COR-L47 (cell line): ENCODE measurements around the gene C18orf54.
A peak's percentile ranks its signal among the peaks of the same experiment; 100 is the strongest.
"Not testable (repeated sequence)": the region's sequence is repeated elsewhere in the genome, so short reads cannot be mapped to it uniquely, and the experiment has no call there.

Experiments
- DNase-seq: peaks from one replicate; lab custom pipeline; 2025; lab: John Stamatoyannopoulos, UW

The C18orf54 gene

DNA sequence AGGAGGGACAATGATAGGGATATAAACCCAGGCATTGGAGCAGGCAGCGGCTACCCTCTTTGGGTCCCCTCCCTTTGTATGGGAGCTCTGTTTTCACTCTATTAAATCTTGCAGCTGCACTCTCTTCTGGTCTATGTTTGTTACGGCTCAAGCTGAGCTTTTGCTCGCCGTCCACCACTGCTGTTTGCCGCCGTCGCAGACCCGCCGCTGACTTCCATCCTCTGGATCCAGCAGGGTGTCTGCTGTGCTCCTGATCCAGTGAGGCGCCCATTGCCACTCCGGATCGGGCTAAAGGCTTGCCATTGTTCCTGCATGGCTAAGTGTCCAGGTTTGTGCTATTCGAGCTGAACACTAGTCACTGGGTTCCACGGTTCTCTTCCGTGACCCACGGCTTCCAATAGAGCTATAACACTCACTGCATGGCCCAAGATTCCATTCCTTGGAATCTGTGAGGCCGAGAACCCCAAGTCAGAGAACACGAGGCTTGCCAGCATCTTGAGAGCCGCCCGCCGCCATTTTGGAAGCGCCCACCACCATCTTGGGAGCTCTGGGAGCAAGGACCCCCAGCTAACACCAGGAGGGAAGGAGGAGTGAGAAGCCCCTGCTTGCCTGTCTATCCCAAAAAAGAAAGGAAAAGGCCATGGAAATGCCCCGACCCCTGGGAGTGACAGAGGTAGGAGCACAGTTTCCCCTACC lies 29.2 kb downstream of the C18orf54 start:
- not testable (repeated sequence) for DNase-seq

DNA sequence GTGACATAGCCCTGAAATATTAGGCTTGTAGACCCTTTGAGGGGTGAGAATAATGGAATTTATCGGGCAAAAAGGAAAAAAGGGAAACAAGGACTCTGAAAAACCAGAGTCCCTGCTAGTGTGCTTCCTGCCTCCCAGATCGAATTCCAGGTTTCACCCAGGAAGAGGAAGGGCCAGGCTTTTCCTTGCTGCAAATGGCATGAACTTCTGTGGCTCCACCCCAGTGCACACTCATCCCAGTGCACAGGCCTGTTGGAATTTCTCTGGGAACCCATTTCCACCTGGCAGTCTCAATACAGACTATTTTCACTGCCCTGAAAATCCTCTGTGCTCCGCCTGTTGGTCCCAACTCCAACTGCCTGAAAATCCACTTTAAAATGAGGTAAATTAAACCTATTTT lies 29.9 kb downstream of the C18orf54 start:
- no peak for DNase-seq

DNA sequence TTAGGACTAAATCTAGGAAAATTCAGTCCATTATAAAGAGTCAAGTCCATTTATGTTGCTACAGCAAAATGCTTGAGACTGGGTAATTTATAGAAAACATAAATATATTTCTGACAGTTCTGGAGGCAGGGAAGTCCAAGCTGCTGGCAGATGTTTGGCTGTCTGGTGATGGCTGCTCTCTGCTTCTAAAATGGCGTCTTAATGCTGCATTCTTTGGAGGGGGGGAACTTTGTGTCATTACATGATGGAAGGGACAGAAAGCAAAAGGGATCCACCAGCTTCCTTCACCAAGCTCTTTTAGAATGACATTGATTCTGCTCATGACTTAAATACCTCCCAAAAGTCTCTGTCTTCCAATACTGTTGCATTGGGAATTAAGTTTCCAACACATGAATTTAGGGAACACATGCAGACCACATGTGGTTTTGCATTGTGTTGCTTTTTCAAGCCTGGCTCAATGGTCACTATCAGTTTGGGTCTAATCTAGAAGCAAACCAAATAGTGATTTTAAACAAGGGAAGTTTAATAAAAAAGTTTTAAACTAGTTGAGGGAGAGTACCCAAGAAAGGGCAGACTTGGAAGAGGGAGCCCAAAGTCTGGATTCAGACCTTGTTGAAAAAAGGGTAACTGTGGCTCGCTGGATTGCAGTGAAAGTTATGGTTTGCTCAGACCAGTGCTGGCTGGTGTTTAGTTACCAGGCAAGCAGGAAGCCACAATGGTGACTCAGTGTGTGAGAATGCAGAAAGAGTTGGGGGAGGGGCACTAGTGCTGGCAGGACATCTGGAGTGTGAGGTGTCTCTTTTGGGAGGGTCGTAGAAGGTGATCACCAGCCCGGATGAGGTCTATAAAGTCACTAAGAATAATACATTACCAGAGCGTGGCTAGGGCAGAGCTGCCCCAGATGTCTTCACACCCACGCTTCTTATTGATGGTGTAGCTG lies 30.8 kb downstream of the C18orf54 start:
- no peak for DNase-seq

DNA sequence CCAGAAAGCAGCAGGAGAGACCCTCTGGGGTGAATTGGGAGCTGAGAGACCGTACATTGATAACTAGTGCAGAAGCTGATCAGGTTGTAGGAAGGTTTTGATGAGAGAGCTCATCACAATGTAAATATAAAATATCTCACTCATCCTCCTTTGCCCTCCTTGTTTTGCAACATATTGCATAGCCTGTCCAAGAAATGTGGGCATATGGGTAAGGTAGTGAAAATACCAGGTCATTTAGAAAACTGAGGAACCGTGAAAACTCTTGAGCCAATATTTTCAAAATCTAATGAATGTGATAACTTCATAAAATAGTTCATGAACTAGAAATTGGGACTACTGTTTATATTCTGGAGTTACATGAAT lies 31.4 kb downstream of the C18orf54 start:
- DNase-seq, result no peak

DNA sequence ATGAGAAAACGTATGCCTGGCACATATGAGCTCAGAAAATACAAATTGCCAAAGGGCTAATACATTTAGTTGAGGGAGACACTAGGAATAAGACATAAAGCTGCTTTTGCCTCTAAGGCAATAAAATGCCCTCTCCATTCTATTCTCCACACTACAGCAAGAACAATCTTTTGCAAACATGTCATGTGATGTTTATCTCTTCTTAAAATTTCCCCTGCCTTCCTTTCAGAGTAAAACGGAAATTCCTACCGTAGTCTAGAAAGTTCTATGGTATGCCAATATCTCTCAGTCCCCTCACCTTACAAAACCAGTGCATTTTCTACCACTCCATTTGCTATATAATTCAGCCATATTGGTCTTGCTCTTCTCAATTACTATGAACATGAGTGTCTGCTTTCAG lies 33.1 kb downstream of the C18orf54 start:
- no peak for DNase-seq

DNA sequence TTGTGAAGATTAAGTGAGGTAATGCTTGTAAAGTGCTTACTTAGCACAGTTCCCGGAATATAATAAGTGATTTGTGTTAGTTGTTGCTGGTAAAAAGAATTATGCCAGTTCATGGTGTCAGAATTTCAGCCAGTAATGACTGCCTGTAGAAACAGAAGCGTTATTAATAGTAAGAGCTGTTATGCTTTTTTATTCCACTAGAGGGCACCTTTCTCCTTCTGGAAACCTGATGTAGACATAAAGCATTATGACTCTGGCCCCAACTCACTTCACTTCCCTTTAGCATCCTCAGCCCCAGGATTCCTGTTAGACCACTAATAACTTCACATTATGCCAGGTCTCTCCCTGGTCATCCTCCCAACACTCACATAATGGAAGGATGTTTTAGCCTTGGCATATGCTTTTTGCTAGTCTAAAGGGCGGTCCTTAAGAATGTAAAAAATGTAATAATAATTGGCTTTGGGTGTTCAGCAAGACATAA lies 34.9 kb downstream of the C18orf54 start:
- DNase-seq, result peak; percentile 75

DNA sequence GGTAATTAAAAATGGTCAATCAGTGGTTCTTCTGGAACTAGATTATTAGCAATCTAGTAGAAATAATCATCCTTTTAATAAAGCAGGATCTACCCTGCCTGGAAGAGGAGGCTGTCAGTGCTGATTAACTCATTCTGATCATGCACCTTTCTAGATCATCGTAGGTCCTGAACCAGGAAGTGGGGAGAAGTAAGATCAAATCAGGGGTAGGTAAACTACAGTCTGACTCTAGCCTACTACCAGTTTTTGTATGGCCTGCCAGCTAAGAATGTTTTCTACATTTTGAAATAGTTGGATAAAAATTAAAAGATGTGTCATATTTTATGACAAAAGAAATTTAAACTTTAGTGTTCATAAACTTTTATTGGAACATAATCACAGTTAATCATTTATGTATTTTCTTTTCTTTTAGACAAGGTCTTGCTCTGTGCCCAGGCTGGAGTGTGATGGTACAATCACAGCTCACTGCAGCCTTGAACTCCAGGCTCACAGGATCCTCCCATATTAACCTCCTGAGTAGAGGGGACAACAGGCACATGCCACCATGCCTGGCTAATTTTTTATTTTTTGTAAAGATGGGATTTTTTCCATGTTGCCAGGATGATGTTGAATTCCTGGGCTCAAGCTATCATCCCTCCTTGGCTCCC lies 36.1 kb downstream of the C18orf54 start:
- DNase-seq, result no peak

DNA sequence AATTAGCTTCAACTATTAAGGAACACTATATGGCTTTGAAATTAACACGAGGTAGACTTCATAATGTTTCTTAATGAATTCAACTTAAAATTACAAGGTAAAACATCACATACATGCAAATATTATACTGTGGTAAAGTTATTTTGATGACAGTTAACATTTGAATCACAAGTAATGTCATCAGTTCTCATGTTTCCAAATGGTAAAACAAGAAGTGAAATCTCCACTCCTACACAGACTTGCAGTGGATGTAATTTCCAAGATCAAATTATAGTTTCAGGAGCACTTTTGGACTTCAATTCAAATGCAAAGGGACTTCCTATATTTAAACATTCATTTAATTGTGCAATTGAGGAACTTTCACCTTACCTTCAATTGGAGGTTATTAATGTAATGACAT lies 39.1 kb downstream of the C18orf54 start:
- no peak for DNase-seq

DNA sequence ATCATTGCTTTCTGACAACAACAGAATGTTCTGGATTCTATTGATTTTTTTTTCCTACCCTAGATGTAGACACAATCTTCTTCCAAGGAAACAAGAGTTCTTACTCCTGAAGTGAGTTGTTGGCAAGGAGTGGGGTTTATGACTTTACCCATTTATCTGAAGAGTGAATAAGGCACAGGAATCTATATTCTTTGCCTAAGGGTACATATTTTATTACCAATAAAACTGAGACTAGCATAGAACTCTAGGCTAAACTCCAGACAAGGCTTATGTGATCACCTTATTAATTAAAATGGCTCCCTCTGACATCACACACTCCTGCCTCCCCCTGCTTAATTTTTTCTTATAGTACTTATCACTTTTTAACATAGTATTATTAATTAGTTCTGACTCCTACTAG lies 47.6 kb downstream of the C18orf54 start:
- DNase-seq, result no peak

DNA sequence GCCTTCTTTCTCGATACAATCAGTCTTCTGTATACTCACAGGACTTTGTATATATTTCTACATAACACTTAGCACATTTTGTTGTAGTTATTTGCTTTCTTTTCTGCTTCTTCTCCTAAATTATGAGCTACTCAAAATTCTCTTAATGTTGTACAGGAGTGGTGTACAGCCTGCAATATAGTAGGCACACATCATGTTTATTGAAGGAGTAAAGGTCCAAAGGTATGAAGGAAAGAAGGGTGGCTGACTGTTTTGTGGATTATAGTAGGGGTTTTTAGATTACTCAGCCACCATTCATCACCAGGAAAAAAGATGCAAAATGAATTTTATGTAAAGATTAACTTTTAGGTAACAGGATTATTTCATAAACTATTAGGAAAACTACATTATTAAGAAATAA lies 54.1 kb downstream of the C18orf54 start:
- no peak for DNase-seq

DNA sequence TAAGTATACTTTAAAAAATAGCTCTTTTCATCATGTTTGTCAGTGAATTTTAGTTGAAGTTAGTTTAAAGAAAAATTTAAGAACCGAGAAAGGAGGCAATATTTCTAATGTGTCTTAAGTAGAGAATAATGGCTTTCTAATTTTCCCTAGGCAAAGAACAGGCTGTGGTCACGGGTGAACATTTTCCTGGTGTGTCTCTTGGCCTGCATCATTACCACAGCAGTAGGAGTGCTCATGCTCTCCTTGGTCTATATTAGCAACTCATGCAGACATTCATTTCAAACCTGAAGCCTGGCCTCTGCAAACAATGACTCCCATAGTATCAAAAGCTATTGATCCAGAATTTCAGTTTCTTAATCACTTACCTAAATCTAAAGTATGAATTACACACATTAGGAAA lies 57.4 kb downstream of the C18orf54 start:
- DNase-seq, result no peak

DNA sequence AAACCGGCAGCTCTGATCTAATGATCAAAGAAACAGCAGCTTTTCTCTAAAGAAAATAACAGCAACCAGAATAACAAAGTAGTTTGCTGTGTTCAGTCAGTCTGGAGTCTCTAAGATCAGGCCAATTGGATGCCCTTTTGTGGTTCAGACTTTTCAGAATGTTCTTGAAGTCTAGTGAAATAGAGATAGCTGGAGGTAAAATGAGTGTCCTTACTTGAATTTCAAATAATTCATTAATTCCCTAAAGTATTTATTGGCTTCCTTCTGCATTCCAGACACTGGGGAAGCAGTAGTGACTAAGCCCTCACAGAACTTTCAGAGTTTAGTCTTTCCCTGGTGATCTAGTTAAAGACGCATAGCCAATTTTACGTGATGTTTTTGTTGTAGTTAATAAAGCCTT lies 58.7 kb downstream of the C18orf54 start:
- no peak for DNase-seq

DNA sequence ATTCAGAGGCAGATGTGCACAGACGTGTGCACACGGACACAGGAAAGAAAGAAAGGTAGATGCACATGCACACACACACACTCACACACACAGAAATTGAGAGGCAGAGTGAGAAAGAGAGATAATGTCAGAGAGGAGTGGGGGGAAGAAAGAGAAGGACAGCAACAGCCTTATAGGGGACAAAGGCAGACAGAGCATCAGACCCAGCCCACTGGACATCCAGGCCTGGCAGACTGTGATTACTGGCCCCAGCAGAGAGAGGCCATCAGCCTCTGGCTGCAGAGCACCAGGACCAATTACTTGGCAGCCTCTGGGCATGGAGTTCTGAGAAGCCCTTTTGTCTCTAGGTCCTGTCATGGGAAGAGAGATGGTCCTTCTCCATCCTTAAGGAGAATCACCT lies 66.1 kb downstream of the C18orf54 start:
- DNase-seq, result no peak

DNA sequence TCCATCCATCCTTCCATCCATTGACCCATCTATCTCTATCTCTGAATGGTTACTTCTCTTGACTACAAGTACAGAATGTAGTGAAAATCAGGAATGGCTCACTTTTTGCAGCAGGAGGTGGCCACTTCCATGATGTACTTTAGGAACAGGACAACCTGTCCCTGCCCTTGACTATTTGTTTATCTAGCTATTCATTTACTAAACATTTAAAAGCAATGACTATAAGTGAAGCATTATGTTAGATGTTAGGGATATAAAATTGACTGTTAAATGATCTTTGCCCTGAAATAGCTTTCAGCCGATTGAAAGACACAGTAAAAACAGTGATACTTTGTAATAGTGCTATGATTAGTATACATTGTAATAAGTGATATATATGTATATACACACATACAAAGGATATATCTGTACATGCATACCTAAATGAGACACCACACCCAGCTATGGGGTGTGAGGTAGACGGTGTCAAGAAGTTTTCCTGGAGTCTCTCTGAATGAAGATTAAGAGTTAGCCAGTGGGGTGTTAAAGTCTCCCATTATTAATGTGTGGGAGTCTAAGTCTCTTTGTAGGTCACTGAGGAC lies 68.5 kb downstream of the C18orf54 start:
- DNase-seq, result no peak
